ENCODE results near the gene GRID2.

The GRID2 gene

DNA sequence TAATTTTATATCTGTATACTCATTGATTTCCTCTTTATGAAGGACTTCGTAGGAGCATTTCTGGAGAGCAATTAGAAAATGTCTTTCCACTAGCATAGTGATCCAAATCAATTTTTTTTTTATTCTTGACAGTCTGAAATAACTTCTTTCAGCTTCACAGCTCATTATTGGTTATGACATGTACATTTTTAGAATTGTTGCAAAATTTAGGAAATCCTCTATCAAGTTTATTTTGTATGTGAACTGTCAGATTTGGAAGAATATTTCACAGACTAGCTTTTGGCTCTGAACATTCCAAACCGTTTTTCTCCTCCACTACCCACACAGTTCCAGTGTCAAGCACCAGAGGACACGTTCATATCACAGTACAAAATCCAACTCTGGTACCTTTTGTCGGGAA is 1275.2 kb downstream of the GRID2 start:
- no peak overlapping the region for H3K4me3 ChIP-seq (ENCODE audit: low read length)
- no peak for TF ChIP-seq CTCF (conservative IDR thresholded peaks at IDR 0.05; ENCODE audit: low read depth, low read length)
- no peak for DNase-seq (ENCODE audit: low read depth)

- DNase-seq (ENCODE audit: low read depth) = no peak
- H3K4me3 ChIP-seq (ENCODE audit: low read length) = no peak overlapping the region
- no peak for TF ChIP-seq CTCF (conservative IDR thresholded peaks at IDR 0.05; ENCODE audit: low read depth, low read length)
These were observed 1301.4 kb downstream of the GRID2 start for GRCh38 chr4:93605163-93605562.

DNA sequence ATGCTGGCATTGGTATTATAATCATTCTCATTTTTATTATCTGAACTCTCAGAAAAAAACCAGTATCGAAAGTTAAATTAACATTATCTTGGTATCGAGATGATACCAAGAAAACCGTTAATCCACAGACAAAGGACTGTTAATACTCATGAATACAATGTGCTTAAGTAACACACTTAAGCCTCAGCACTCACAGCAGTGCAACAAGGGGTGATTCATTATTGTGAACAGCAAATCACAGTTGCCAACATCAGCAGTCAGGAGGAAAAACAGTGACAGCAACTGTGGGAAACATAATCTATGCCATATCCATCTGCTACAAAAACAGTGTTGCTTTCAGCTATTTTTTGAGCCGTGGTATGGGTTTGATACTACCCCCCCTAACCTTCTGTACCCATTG is 1313.8 kb downstream of the GRID2 start:
- no peak overlapping the region for H3K4me3 ChIP-seq (ENCODE audit: low read length)
- TF ChIP-seq CTCF (conservative IDR thresholded peaks at IDR 0.05; ENCODE audit: low read depth, low read length) = no peak
- peak; percentile 33 for DNase-seq (ENCODE audit: low read depth)

- no peak overlapping the region for H3K4me3 ChIP-seq (ENCODE audit: low read length)
- DNase-seq (ENCODE audit: low read depth) = peak; percentile 45
- TF ChIP-seq CTCF (conservative IDR thresholded peaks at IDR 0.05; ENCODE audit: low read depth, low read length) = no peak
These were observed 1330.0 kb downstream of the GRID2 start for GRCh38 chr4:93633721-93634120.

DNA sequence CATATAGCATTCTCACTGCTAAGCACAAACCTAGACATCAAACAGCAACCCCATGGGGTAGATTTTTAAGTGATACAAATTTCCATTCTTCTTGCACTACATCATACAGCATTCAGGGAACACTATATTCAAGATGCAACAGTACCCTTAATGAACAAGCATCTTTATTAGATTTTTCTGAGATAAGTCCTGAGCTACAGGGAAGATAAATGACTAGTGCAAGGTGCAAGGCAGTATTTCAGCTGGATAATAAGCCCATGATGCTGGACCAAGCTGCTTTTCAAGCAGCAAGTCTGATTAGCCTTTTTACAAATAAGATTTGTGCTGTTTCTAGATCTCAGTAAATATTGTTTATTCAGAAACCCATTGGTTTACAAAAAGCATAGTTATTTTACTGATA is 1332.2 kb downstream of the GRID2 start:
- TF ChIP-seq CTCF (conservative IDR thresholded peaks at IDR 0.05; ENCODE audit: low read depth, low read length) = no peak
- no peak for DNase-seq (ENCODE audit: low read depth)
- no peak overlapping the region for H3K4me3 ChIP-seq (ENCODE audit: low read length)

- H3K4me3 ChIP-seq (ENCODE audit: low read length) = no peak overlapping the region
- TF ChIP-seq CTCF (conservative IDR thresholded peaks at IDR 0.05; ENCODE audit: low read depth, low read length) = no peak
- no peak for DNase-seq (ENCODE audit: low read depth)
These were observed 1341.4 kb downstream of the GRID2 start for GRCh38 chr4:93645120-93645519.

- DNase-seq (ENCODE audit: low read depth) = no peak
- TF ChIP-seq CTCF (conservative IDR thresholded peaks at IDR 0.05; ENCODE audit: low read depth, low read length) = no peak
- H3K4me3 ChIP-seq (ENCODE audit: low read length) = no peak overlapping the region
These were observed 1342.6 kb downstream of the GRID2 start for GRCh38 chr4:93646233-93646930.

Measured in retinal pigment epithelial cell (primary cell).